ENCODE data around the gene MEGF6.

The MEGF6 gene

GRCh38 chr1:3593745-3594144 is 17.6 kb downstream of the MEGF6 start:
- Histone ChIP-seq H3K27me3 (ENCODE audit: insufficient read depth, poor library complexity, severe bottlenecking) (no peaks in the 10 kb centered on the region), H3K27ac (replicated peaks) (no peak overlapping the region), H3K4me3 (replicated peaks; ENCODE audit: insufficient read depth, low read length) (no peak overlapping the region)
- TF ChIP-seq SPI1 (IDR thresholded peaks at IDR 0.05; ENCODE audit: borderline replicate concordance, low read depth), result peak; percentile 77; the same call in 1 of the 2 replicates
- no peak for TF ChIP-seq REST (IDR thresholded peaks at IDR 0.05; ENCODE audit: insufficient replicate concordance, low read depth)
- no peak for DNase-seq (ENCODE audit: low read depth in 1 of 2, low spot score in 1 of 2)

GRCh38 chr1:3593334-3593733 is 18.0 kb downstream of the MEGF6 start:
- Histone ChIP-seq H3K27me3 (ENCODE audit: insufficient read depth, poor library complexity, severe bottlenecking) (no peaks in the 10 kb centered on the region), H3K4me3 (replicated peaks; ENCODE audit: insufficient read depth, low read length) (no peak overlapping the region), H3K27ac (replicated peaks) (no peak overlapping the region)
- no peak for TF ChIP-seq REST (IDR thresholded peaks at IDR 0.05; ENCODE audit: insufficient replicate concordance, low read depth)
- no peak for TF ChIP-seq GABPA (IDR thresholded peaks at IDR 0.05; ENCODE audit: low read depth)
- no peak for TF ChIP-seq CTCF (IDR thresholded peaks at IDR 0.05; ENCODE audit: insufficient read depth, low read length)
- TF ChIP-seq SPI1 (IDR thresholded peaks at IDR 0.05; ENCODE audit: borderline replicate concordance, low read depth), result no peak
- TF ChIP-seq POLR2AphosphoS5 (IDR thresholded peaks at IDR 0.05; ENCODE audit: low read depth), result no peak
- no peak for DNase-seq (ENCODE audit: low read depth in 1 of 2, low spot score in 1 of 2)

- DNase-seq (ENCODE audit: low read depth in 1 of 2, low spot score in 1 of 2), result no peak
- TF ChIP-seq SPI1 (IDR thresholded peaks at IDR 0.05; ENCODE audit: borderline replicate concordance, low read depth), result no peak
- no peak for TF ChIP-seq REST (IDR thresholded peaks at IDR 0.05; ENCODE audit: insufficient replicate concordance, low read depth)
- no peak for TF ChIP-seq POLR2AphosphoS5 (IDR thresholded peaks at IDR 0.05; ENCODE audit: low read depth)
- TF ChIP-seq CTCF (IDR thresholded peaks at IDR 0.05; ENCODE audit: insufficient read depth, low read length), result no peak
- TF ChIP-seq GABPA (IDR thresholded peaks at IDR 0.05; ENCODE audit: low read depth), result no peak
- Histone ChIP-seq H3K4me3 (replicated peaks; ENCODE audit: insufficient read depth, low read length) (no peak overlapping the region), H3K27me3 (ENCODE audit: insufficient read depth, poor library complexity, severe bottlenecking) (no peaks in the 10 kb centered on the region), H3K27ac (replicated peaks) (no peak overlapping the region)
These were observed 20.1 kb downstream of the MEGF6 start for GRCh38 chr1:3590951-3591865.
